Effector memory CD8-positive, alpha-beta T cell (primary cell): Measurements from ENCODE around the gene B3GNT4.
A peak's percentile ranks its signal among the peaks of the same experiment; 100 is the strongest.

ENCODE experiments used
- ATAC-seq: fragments of 150-1000 bp; cut with Tn5 transposase; replicated peaks from 2 replicates; pipeline ENCODE4 v1.10.0; 2021; ENCODE audit warnings: mild to moderate bottlenecking, moderate library complexity
- DNase-seq, 3 experiments: peaks; one replicate each; pipeline ENCODE4 v3.0.0; 2021
- H3K27ac Mint-ChIP-seq, 2 donors: one replicate each; pipeline ENCODE4 v1.8.0; 2022; ENCODE audit warnings: mild to moderate bottlenecking in 2 of 2, mixed read lengths in 2 of 2, moderate library complexity in 2 of 2
- H3K27me3 Mint-ChIP-seq, 2 donors: one replicate each; pipeline ENCODE4 v1.8.0; 2022; ENCODE audit warnings: mixed read lengths in 2 of 2
- H3K36me3 Mint-ChIP-seq: one replicate; pipeline ENCODE4 v1.8.0; 2022; ENCODE audit warnings: mild to moderate bottlenecking, moderate library complexity, mixed read lengths; ENCODE audit not compliant: insufficient read depth
- H3K4me1 Mint-ChIP-seq, 2 donors: one replicate each; pipeline ENCODE4 v1.8.0; 2022; ENCODE audit warnings: low read depth in 2 of 2, mixed read lengths in 2 of 2
- H3K4me3 Mint-ChIP-seq, 2 donors: one replicate each; pipeline ENCODE4 v1.8.0; 2022; ENCODE audit warnings: mild to moderate bottlenecking in 2 of 2, mixed read lengths in 2 of 2, moderate library complexity in 2 of 2
- H3K9me3 Mint-ChIP-seq, 2 donors: one replicate each; pipeline ENCODE4 v1.8.0; 2022; ENCODE audit warnings: mixed read lengths in 2 of 2

Gene B3GNT4

DNA sequence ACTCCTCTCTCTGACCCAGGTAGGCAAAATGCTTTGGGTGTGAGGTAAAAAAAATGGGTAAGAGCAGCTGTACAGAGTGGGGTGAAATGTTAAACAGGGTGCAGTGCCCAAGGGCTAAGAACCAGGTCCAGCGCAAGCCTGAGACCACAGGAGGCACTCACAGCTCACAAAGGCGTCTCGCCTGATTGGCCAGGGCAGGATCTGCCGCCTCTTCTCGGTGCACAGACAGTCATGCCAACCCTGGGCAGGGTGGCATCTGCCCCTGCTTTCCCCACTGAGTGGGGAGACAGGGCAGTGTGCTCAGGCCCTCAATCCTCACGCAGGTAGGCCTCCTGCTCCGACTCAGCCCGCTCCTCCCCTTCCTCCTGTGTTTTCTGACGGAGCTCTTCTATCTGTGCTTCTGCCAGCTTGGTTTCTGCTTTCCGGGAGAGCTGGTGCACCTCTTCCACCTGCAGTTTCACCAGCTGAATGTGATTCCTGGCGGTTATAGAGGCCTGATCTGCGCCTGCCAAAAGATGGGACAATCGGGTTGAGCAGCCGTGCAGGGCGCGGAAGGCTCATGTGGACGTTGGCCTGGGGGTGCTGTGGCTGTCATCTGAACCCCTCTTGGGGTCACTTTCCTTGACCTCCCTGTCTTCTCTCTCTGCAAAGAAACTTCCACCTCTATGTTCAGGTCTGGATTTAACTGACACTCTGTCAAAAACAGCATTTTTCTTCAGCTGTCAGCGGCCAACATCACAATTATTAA, 4.7 kb downstream of the B3GNT4 start:
- ATAC-seq (no peak), DNase-seq (no peak)
- Mint-ChIP-seq H3K36me3 (peaks cover 80% of the 10 kb centered on the region), H3K9me3 (no peaks in the 10 kb centered on the region), H3K27ac (peak overlapping the region in 1 of 2 donors; percentile 60), H3K4me3 (no peak overlapping the region), H3K27me3 (peaks cover 0 to 8% of the 10 kb centered on the region in 2 donors), H3K4me1 (peaks cover 9 to 10% of the 10 kb centered on the region in 2 donors)

DNA sequence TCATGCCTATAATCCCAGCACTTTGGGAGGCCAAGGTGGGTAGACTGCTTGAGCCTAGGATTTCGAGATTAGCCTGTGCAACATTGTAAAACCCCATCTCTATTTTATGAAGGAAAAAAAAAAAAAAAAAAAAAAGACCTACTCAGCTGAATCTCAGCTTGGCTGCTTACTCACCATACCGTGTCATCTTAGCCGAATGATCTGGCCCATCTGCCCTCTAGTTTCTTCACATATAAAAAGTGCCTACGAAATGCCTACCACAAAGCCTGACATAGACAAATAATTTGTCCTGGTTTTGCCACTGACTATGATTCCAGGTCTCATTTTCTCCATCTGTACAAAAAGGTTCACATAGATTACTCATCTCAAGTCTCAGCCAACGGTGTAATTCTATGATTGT, 12.3 kb downstream of the B3GNT4 start:
- Mint-ChIP-seq H3K27me3 (no peaks in the 10 kb centered on the region), H3K4me1 (peaks cover 0 to 5% of the 10 kb centered on the region in 2 donors), H3K9me3 (no peaks in the 10 kb centered on the region), H3K4me3 (no peak overlapping the region), H3K36me3 (peaks cover 96% of the 10 kb centered on the region), H3K27ac (no peak overlapping the region)
- DNase-seq (no peak), ATAC-seq (no peak)

DNA sequence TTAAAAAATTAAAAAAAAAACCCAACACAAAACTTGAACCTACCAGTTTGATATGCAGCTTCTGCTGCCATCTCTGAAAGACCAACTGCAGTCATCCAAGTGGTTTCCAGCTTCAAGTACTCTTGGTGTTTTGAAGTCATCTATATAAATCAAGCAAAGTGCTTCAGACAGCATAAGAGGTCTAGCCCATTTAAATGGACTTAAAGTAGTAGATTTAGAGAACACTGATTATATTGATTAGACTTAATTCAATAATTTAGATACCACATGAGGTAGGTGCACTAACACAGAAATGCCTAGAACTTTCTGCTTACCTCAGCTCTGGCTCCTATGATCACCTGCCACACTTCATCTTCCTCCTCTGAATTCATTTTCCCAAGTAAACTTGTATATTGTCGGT, 12.9 kb downstream of the B3GNT4 start:
- ATAC-seq, result no peak

DNA sequence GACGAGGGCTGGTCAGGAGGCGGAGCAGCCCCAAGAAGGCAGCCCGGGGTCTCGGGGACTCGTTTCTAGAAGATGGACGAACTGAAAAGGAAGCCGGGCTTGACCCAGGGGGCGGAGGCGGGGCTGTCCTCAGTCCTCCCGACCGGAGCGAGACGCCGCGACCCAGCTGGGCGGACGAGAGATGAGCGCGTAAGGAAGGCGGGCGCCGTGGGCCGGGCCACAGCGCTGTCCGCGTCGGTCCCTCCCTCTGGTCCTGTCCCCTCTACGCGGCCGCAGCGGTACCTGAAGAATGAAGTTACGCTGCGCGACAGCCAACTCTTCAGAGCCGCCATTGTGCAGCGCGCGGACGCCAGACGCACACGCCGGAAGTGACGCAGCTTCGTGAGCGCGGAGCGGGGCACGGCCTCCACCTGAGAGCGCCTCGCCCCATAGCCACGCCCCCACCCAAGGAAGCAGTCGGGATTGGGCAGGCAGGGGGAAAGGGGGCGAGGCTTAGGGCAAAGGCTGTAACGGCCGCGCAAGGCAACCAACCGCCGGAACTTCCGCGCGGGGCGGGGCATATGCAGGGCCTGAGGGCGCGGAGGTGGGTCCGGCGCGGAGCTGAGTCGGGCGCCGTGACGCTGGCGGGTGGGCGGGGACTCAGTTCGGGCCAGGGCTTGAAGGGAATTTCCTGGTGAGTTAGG, 22.3 kb downstream of the B3GNT4 start, which contains the start of gene DIABLO:
Gene DIABLO (minus strand): TSS at position 370 of the 683 bp plus-strand sequence. CDS start 38 bp downstream, at position 332.
- peaks cover 65% of the 10 kb centered on the region for H3K36me3 Mint-ChIP-seq

More for the DNA sequence above, 12.9 kb downstream of the B3GNT4 start:
- H3K27ac Mint-ChIP-seq, result no peak overlapping the region
- H3K4me3 Mint-ChIP-seq, result no peak overlapping the region
- peaks cover 96% of the 10 kb centered on the region for H3K36me3 Mint-ChIP-seq
- peaks cover 0 to 8% of the 10 kb centered on the region in 2 donors for H3K4me1 Mint-ChIP-seq
- no peak for DNase-seq
- no peaks in the 10 kb centered on the region for H3K27me3 Mint-ChIP-seq
- H3K9me3 Mint-ChIP-seq, result no peaks in the 10 kb centered on the region

DNA sequence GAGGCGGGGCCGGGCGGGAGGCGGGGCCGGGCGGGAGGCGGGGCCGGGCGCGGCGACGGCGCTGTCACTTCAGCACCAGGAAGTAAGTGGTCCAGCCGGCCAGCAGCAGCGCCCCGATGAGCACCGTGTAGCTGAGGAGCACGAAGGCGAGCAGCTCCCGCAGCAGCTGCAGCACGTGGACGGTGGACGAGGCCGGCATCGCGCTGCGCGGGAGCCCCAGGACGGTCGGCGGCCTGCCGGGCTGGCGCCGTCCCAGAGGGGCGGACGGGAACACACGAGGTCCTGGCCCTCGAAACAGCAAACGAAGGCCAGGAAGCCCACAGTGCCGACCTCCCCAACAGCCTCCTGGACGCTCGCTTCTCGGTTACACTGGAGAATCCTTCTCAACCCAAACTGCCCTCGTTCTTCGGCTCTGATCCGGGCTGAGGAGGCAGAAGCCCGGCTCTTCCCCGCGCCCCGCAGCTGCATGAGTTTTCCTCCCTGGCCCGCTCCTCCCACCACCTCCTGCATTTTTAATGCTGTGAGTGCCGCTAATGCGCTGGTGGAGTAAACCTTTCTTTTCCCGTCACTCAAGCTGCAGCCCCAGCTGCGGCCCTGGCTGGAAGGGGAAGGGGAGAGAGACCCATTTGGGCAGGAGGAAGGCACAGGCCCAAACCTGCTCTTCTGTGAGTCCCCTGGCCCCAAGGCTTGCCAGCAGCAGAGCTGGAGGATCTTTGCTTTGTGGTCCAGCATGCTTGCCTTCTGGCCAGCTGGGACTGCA, 23.0 kb downstream of the B3GNT4 start:
- peaks cover 58% of the 10 kb centered on the region for H3K36me3 Mint-ChIP-seq
- no peaks in the 10 kb centered on the region for H3K9me3 Mint-ChIP-seq
- no peaks in the 10 kb centered on the region for H3K27me3 Mint-ChIP-seq
- DNase-seq (peak in 1 of 3 experiments; percentile 12), ATAC-seq (no peak)
- H3K27ac Mint-ChIP-seq, result peak overlapping the region; percentile 95 to 98
- H3K4me1 Mint-ChIP-seq, result peaks cover 39 to 41% of the 10 kb centered on the region in 2 donors
- H3K4me3 Mint-ChIP-seq, result peak overlapping the region; percentile 85 to 94

More for the DNA sequence above, 22.3 kb downstream of the B3GNT4 start, which contains the start of gene DIABLO:
- Mint-ChIP-seq H3K4me3 (peak within 1 kb of the TSS; percentile 85 to 94), H3K27me3 (no peaks in the 10 kb centered on the region), H3K9me3 (no peaks in the 10 kb centered on the region), H3K4me1 (peaks cover 41 to 42% of the 10 kb centered on the region in 2 donors), H3K27ac (peak within 1 kb of the TSS; percentile 95 to 98)
- ATAC-seq (peak; percentile 77), DNase-seq (peak; percentile 98 to 100 (median 99))

DNA sequence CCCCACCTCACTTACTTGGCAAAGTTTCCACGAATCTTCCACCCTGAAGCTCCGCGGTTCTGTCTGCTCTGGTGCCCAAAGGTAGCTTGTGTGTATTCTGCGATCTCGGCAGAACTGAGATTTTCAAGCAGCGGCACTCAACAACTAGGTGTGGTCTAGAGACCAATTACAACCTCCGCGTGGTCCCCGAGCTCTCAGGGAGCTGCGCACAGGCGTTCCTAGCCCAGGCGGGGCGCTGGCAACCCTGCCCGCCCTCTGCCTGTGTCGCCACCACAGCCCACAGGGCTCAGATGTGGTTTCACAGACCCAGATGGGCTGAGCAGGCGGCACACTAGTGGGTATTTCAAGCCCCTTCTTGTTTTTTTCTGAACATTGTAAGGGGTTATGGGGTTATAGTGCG, 23.8 kb downstream of the B3GNT4 start:
- no peaks in the 10 kb centered on the region for H3K9me3 Mint-ChIP-seq
- ATAC-seq, result peak; percentile 68

DNA sequence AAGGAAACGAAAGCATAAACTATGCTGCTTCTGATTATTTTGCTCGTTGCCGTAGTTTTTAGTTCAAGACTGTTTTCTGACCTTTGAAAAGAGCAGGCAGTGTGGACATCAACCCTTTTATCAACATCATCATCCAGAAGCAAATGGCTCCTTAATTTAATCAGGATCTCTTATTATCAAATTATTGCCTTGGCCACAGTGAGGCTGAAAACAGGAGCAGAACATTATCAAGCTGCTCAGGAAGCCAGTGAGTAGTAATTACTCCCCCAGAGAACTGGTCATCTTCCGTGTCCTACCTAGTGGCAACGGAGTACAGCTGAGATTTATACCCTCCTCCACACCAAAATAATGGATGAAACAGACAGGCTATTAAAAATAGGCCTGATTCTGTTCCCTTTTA, 24.6 kb downstream of the B3GNT4 start:
- Mint-ChIP-seq H3K36me3 (peaks cover 58% of the 10 kb centered on the region), H3K4me3 (peak overlapping the region; percentile 85 to 94), H3K27ac (peak overlapping the region; percentile 84 to 92), H3K27me3 (no peaks in the 10 kb centered on the region), H3K4me1 (peaks cover 35 to 38% of the 10 kb centered on the region in 2 donors), H3K9me3 (no peaks in the 10 kb centered on the region)
- ATAC-seq, result no peak
- DNase-seq, result no peak

More for the DNA sequence above, 23.8 kb downstream of the B3GNT4 start:
- Mint-ChIP-seq H3K27me3 (no peaks in the 10 kb centered on the region), H3K27ac (peak overlapping the region; percentile 84 to 92), H3K4me3 (peak overlapping the region; percentile 85 to 94), H3K4me1 (peaks cover 39 to 41% of the 10 kb centered on the region in 2 donors), H3K36me3 (peaks cover 58% of the 10 kb centered on the region)
- peak; percentile 87 to 88 (median 87) for DNase-seq

DNA sequence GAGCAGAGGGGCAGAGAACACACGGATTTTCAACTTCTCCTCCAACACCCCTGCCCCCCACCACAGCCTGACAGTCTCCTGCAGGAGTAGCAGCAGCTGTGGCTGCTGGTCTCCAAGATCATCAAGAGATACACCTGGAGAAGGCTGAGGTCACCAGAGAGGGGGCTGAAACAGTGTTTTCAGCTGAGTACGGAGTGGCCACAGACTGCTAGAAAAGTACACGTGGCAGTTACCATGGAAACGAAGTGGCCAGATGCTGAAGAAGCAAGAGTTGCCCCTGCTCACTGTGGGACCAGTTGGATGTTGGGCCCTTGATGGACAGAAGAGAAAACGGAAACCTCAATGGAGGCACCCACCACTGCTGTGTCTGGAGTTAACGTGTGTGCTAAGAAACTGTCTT, 27.3 kb downstream of the B3GNT4 start:
- no peak for ATAC-seq
- H3K9me3 Mint-ChIP-seq, result no peaks in the 10 kb centered on the region
- no peak overlapping the region for H3K4me3 Mint-ChIP-seq
- peaks cover 23 to 24% of the 10 kb centered on the region in 2 donors for H3K4me1 Mint-ChIP-seq
- H3K36me3 Mint-ChIP-seq, result peaks cover 62% of the 10 kb centered on the region
- DNase-seq, result no peak
- no peaks in the 10 kb centered on the region for H3K27me3 Mint-ChIP-seq
- H3K27ac Mint-ChIP-seq, result no peak overlapping the region

DNA sequence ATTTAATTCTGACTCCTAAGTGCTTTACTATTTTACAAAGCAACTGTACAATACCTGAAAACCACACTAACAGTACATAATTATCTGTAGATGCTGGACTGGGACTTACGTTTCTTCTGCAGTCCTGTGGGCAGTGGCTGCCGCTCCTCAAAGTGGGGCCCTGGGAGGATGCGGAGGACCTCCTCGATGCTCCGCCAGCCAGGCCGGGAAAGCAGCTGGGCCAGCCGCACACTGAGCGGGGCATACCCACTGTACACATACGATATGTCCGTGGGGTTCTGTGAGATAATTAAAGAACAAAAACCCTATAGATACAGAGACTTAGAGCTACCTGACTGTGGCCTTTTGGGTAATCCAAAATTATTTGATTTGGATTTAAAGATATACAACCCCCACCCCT, 29.2 kb downstream of the B3GNT4 start:
- H3K27ac Mint-ChIP-seq, result no peak overlapping the region
- H3K36me3 Mint-ChIP-seq, result peaks cover 70% of the 10 kb centered on the region
- ATAC-seq (no peak), DNase-seq (no peak)
- no peaks in the 10 kb centered on the region for H3K9me3 Mint-ChIP-seq
- no peak overlapping the region for H3K4me3 Mint-ChIP-seq
- H3K27me3 Mint-ChIP-seq, result no peaks in the 10 kb centered on the region
- H3K4me1 Mint-ChIP-seq, result peaks cover 12% of the 10 kb centered on the region in 2 donors

DNA sequence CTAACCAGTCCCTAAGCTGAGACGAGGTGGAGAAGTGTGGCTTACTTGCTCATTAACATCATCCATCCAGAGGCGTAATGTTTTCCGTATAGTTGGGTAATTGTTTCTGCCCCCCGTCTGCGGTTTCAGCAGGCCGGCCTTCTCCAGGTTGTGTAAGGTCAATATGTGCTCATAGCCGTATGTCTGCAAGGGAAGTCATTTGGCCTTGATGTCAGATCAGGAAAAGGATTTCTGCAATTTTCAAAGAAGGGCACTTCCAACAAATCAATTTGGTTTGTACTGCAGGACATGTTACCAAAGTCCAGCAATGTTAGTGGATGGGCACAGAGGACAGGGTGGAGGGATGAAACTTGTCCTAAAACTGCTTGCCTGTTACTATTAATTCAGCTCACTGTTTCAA, 32.2 kb downstream of the B3GNT4 start:
- no peak for DNase-seq
- H3K27ac Mint-ChIP-seq, result no peak overlapping the region

DNA sequence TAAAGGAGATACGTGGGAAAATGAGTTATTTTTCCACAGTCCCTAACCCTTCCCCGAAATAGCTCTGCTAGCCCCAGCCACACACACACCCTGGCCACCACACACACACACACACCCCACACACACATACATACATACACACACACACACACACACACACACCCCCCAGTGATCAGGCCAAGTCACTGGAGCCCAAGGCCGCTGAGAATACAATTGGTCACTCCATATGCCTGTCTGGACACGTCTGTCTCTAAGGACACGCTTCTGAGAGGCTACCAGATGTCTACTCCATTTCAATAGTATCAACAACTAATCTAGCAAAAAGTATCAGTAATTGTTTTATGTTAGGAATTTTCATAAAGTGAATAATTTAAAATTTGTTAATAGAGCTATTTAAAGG, 35.4 kb downstream of the B3GNT4 start:
- Mint-ChIP-seq H3K9me3 (no peaks in the 10 kb centered on the region), H3K4me1 (peaks cover 8 to 18% of the 10 kb centered on the region in 2 donors), H3K27me3 (no peaks in the 10 kb centered on the region), H3K27ac (peak overlapping the region in 1 of 2 donors; percentile 72), H3K36me3 (peaks cover 79% of the 10 kb centered on the region), H3K4me3 (no peak overlapping the region)
- DNase-seq, result no peak
- ATAC-seq, result no peak

More for the DNA sequence above, 32.2 kb downstream of the B3GNT4 start:
- Mint-ChIP-seq H3K36me3 (peaks cover 85% of the 10 kb centered on the region), H3K4me3 (no peak overlapping the region), H3K4me1 (peaks cover 2 to 7% of the 10 kb centered on the region in 2 donors), H3K9me3 (no peaks in the 10 kb centered on the region), H3K27me3 (no peaks in the 10 kb centered on the region)
- no peak for ATAC-seq

DNA sequence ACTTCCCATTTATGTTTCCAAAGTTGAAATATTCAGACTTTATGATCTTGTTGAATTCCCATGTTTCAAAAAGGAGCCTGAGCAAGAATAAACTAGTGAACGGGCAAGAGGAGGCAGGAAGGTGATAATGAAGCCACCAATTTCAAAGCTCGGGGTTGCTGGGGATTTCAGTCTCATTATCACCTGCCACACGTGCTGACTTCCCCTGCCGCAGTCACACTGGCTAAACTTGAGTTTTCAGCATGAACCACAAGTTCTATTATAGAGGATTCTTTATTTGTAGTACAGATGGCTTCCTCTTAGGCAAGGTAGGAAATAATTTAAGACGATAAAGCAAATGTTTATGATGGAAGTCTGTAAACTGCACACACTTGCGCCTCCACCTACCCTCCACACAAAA, 40.5 kb downstream of the B3GNT4 start:
- DNase-seq (peak; percentile 12 to 31 (median 14)), ATAC-seq (peak; percentile 62)
- peaks cover 37% of the 10 kb centered on the region for H3K36me3 Mint-ChIP-seq

More for the DNA sequence above, 40.5 kb downstream of the B3GNT4 start:
- peak overlapping the region; percentile 89 to 92 for H3K27ac Mint-ChIP-seq
- no peaks in the 10 kb centered on the region for H3K9me3 Mint-ChIP-seq
- H3K4me1 Mint-ChIP-seq, result peaks cover 21 to 36% of the 10 kb centered on the region in 2 donors
- peak overlapping the region; percentile 85 to 91 for H3K4me3 Mint-ChIP-seq
- no peaks in the 10 kb centered on the region for H3K27me3 Mint-ChIP-seq
